ENCODE data around the gene KANK4.
"Not testable (repeated sequence)": the region's sequence is repeated elsewhere in the genome, so short reads cannot be mapped to it uniquely, and the experiment has no call there.

KANK4 gene

DNA sequence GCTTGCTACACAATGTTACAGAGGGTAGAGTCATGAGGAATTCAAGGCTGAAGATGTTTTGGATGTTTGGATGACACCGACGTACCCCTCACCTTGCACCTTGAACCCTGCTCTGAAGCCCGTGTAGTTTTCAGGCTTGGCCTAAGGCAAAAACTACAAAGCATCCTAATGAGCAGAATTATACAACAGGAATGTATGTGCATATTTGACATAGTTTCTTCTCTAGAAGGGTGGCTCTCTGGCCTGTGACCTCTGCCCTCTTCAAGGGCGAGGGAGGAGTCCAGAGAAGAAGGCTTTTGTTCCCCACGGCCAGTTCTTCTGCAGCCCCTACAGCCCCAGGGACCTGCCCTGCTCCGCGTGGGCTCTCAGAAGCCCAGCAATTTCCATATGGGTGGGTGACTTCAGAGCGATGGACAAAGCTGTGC lies 81.3 kb downstream of the KANK4 start:
- DNase-seq (ENCODE audit: low spot score) = no peak

DNA sequence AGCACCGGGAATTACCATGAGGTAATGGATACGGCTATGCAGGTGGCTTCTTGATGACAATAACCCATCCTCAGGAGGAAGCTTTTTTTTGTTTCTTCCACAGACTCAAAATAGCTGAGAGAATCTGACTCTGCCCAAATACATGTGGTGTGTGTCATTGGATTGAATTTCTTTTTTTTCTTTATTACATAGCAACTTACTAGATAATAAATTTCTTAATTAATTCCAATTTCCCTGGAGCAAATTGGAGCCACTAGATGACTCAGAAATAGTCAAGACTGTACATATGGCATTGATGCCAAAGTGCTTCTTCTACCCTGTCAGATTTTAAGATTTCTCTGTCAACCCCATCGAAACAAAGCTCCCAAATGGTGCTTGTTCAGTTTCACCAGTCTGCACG lies 81.9 kb downstream of the KANK4 start:
- no peak for DNase-seq (ENCODE audit: low spot score)

DNA sequence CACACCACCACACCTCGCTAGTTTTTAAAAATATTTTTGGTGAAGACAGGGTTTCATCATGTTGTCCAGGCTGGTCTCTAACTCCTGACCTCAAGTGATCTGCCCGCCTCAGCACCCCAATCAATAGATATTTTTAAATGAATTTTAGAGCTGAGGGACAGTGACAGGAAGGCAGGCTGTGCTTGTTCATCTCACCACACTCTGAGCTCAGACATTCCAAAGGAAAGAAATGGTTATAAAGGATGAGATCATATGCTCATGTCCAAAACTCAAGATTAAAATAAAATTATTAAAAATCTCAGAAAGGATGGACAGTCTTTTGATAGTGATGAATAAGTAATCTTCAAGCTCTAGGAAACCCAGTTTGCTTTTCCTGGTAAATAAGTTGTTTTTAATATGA lies 83.7 kb downstream of the KANK4 start:
- DNase-seq (ENCODE audit: low spot score) = no peak

DNA sequence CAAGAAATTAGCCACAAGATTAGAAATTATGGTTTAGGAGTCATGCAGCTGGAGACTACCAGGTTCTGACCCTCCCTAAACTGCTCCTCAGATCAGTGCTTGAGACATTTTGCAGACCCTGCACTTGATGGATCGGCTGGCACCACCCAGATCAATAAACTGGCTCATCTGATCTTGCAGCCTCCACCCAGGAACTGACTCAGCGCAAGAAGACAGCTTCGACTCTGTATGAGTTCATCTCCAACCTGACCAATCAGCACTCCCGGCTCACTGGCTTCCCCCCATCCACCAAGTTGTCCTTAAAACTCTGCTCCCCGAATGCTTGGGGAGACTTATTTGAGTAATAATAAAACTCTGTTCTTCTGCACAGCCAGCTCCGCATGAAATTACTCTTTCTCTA lies 84.5 kb downstream of the KANK4 start:
- DNase-seq (ENCODE audit: low spot score) = no peak

GRCh38 chr1:62233926-62234450 lies 85.2 kb downstream of the KANK4 start:
- DNase-seq (ENCODE audit: low spot score) = no peak

DNA sequence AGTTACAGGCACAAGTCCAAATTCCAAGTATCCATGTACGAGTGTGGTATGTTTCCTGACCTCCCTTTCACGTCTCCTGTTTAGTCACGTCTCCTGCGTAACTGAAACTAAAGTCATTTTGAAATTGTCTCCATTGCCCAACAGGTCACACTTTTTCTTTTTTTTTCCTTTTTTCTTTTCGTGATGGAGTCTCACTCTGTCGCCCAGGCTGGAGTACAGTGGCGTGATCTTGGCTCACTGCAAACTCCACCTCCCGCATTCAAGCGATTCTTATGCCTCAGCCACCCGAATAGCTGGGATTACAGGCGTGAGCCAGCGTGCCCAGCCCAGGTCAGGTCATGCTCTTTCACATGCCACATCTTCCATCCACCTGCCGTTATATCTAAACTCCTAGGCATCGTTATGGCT lies 86.4 kb downstream of the KANK4 start:
- no peak for DNase-seq (ENCODE audit: low spot score)

GRCh38 chr1:62230718-62231117 lies 88.5 kb downstream of the KANK4 start:
- DNase-seq (ENCODE audit: low spot score) = no peak

GRCh38 chr1:62229932-62230331 lies 89.3 kb downstream of the KANK4 start:
- no peak for DNase-seq (ENCODE audit: low spot score)

DNA sequence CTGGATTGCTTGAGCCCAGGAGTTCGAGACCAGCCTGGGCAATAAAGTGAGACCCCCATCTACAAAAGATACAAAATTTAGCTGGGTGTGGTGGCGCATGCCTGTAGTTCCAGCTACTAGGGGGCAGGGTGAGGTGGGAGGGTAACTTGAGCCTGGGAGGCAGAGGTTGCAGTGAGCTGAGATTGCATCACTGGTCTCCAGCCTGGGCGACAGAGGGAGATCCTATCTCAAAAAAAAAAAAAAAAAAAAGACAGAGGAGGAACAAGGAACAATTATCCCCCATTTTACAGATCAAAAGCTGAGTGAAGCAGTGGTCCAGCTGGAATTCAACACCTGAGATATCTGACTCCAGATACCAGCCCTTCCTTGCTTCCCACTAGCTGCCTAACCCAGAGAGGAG lies 89.8 kb downstream of the KANK4 start:
- DNase-seq (ENCODE audit: low spot score) = no peak

- DNase-seq (ENCODE audit: low spot score) = no peak
Observed at GRCh38 chr1:62228883-62229187, 90.4 kb downstream of the KANK4 start.

DNA sequence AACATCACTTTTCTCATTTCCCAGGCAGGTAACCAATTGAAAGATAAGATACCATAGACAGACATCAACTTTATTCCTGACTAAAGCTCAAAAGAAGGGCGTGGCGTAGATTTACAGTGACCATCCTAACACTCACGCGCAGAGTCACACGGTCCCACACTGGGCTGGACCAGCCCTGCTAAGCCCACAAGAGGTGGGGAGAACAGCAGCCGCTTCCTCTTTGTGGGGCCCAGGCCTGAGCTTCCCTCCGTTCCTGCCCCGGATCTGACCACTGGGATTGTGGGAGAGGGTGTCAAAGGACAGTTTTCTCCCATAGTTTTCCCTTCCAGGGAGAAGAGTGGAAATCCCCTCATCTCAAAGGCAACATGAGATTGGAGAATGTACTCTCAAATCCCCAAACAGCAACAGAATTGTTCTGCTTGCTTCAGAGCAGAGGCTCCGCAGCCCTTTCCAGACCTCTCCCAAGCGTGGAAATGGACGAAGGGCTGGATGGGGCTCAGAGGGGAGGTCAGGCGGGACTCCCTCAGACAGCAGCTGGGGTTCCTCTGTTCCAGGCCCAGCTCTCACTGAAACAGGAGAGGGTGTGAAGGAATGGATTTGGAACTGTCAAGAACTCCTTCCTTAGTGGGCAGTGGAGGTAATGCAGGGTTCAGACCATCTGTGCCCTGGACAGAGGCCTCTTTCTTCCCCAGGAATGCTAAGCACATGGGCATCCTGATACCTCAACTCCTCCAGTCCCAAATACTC lies 90.9 kb downstream of the KANK4 start:
- no peak for DNase-seq (ENCODE audit: low spot score)

GRCh38 chr1:62227496-62227895 lies 91.7 kb downstream of the KANK4 start:
- no peak for DNase-seq (ENCODE audit: low spot score)

DNA sequence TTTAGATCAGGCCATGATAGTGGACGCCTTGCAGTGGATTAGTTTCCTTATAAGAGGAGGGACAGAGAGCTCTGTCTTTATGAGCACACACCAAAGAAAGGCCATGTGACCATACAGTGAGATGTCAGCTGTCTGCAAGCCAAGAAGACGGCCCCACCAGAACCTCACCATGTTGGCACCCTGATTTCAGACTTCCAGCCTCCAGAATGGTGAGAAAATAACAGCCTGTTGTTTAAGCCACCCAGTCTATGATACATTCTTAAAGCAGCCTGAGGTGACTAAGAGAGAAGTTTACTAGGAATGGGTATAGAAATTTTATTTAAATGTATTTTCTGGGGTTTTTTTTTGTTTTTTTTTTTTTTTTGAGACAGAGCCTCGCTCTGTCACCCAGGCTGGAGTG lies 95.1 kb downstream of the KANK4 start:
- no peak for DNase-seq (ENCODE audit: low spot score)

DNA sequence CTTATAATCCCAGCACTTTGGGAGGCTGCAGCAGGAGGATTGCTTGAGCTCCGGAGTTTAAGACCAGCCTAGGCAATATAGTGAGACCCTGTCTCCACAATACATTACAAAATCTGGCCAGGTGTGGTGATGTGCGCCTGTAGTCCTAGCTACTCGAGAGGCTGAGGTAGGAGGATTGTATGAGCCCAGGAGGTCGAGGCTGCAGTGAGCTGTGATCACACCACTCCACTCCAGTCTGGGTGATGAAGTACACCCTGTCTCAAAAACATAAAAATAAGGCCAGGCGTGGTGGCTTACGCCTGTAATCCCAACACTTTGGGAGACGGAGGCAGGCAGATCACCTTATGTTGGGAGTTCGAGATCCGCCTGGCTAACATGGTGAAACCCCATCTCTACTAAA lies 96.9 kb downstream of the KANK4 start:
- no peak for DNase-seq (ENCODE audit: low spot score)

DNA sequence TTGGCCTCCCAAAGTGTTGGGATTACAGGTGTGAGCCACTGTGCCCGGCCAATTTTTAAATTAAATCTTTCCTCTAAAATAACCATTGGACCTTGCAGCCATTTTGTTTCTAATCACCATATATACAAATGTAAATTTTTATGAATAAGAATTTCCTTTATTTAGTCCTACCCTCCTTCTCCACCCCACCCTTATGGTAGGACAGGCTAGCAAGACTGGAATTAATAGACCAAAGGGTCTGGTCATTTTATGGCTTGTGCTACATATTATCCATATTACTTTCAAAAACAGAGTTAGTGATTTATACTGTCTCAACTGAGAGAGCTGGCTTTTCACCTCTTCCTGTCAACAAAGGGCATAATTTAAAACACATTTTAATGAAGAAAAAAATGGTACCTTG lies 98.1 kb downstream of the KANK4 start:
- DNase-seq (ENCODE audit: low spot score) = no peak

GRCh38 chr1:62220456-62220855 lies 98.8 kb downstream of the KANK4 start:
- DNase-seq (ENCODE audit: low spot score) = not testable (repeated sequence)

DNA sequence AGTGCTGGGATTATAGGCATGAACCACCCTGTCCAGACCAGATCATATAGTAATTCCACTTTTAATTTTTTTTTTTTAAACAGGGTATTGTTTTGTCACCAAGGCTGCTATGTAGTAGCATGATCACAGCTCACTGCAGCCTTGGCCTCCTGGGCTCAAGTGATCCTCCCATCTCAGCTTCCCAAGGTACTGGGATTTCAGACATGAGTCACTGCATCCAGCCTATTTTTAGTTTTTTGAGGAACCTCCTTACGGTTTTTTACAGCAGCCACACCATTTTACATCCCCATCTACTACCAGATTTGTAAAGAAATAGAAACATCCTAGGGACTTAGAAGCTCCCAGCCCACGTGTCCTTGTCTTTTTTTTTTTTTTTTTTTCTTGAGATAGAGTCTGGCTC lies 100.6 kb downstream of the KANK4 start:
- no peak for DNase-seq (ENCODE audit: low spot score)

- DNase-seq (ENCODE audit: low spot score) = no peak
Observed at GRCh38 chr1:62213075-62213914, 105.9 kb downstream of the KANK4 start.

DNA sequence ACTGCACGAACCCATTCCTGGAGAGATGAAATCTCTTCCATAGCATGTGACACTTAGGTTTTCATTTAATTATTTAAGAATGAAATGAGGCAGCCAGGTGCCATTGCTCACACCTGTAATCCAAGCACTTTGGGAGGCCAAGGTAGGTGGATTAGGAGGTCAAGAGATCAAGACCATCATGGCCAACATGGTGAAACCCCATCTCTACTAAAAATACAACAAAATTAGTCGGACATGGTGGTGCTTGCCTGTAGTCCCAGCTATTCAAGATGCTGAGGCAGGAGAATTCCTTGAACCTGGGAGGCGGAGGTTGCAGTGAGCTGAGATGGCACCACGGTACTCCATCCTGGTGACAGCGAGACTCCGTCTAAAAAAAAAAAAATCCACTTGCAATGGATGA lies 106.8 kb downstream of the KANK4 start:
- DNase-seq (ENCODE audit: low spot score) = no peak

DNA sequence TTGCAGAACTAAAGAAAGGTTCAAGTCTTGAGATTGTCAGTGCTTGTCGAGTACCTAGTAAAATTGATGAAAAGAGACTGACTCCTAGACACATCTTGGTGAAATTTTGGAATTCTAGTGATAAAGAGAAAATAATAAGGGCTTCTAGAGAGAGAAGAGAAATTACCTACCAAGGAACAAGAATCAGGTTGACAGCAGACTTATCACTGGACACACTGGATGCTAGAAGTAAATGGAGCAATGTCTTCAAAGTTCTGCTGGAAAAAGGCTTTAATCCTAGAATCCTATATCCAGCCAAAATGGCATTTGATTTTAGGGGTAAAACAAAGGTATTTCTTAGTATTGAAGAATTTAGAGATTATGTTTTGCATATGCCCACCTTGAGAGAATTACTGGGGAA lies 108.3 kb downstream of the KANK4 start:
- DNase-seq (ENCODE audit: low spot score) = no peak

DNA sequence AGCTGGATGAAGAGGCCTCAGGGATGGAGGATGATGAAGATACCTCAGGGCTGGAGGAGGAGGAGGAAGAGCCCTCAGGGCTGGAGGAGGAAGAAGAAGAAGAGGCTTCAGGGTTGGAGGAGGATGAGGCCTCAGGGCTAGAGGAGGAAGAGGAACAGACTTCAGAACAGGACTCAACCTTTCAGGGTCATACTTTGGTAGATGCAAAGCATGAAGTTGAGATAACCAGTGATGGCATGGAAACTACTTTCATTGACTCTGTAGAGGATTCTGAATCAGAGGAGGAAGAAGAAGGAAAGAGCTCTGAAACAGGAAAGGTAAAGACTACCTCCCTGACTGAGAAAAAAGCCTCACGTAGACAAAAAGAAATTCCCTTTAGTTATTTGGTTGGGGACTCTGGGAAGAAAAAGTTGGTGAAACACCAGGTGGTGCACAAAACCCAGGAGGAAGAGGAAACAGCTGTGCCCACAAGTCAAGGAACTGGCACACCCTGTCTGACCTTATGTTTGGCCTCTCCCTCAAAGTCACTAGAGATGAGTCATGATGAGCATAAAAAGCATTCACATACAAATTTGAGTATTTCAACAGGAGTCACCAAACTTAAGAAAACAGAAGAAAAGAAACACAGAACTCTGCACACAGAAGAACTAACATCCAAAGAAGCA lies 109.2 kb downstream of the KANK4 start:
- DNase-seq (ENCODE audit: low spot score) = no peak

- no peak for DNase-seq (ENCODE audit: low spot score)
Observed at GRCh38 chr1:62208970-62209369, 110.3 kb downstream of the KANK4 start.

- DNase-seq (ENCODE audit: low spot score) = no peak
Observed at GRCh38 chr1:62208087-62208486, 111.1 kb downstream of the KANK4 start.
